ENCODE measurements around the gene MIDN.

DNA sequence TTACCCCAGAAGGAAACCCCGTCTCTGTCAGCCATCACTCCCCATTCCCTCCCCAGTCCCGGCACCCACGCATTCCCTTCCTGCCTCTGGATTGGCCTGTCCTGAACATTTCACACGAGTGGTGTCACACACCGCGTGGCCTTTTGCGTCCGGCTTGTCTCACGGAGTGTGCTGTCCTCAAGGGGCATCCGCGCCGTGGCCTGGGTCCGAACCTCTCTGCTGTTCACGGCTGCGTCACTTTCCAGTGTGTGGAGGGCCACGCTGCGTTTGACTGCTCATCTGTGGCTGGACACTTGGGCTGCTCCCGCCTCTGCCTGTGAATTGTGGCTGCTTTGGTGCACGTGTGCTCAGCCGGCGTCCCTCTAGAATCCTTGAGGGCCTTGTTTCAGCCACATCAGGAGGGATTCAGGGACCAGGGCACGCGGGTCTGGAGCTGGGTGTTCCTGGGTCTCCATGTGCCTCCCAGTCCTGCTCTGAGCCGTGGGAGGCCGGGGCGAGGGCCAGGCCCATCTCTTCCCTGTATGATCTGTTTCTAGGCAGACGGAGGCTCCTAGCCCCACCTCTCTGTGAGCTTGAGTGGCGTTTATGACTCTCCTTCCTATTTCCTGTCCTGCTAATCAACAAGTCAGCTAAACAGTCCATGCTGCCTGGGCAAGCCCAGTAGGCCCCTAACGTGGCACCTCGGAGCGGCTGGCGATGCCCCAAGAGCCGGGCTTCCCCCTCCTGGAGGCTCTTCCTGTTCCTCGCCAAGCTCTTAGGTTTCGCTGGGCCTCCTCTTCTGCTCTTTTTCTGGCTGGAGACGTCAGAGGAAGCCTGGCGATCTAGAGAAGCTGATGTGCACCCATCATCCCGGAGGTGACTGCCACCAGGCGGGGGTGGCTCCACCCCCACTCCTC lies 34.7 kb upstream of the MIDN start:
- TF ChIP-seq, protein P1, sequence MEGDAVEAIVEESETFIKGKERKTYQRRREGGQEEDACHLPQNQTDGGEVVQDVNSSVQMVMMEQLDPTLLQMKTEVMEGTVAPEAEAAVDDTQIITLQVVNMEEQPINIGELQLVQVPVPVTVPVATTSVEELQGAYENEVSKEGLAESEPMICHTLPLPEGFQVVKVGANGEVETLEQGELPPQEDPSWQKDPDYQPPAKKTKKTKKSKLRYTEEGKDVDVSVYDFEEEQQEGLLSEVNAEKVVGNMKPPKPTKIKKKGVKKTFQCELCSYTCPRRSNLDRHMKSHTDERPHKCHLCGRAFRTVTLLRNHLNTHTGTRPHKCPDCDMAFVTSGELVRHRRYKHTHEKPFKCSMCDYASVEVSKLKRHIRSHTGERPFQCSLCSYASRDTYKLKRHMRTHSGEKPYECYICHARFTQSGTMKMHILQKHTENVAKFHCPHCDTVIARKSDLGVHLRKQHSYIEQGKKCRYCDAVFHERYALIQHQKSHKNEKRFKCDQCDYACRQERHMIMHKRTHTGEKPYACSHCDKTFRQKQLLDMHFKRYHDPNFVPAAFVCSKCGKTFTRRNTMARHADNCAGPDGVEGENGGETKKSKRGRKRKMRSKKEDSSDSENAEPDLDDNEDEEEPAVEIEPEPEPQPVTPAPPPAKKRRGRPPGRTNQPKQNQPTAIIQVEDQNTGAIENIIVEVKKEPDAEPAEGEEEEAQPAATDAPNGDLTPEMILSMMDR (IDR thresholded peaks at IDR 0.05 in 4 of 5, conservative IDR thresholded peaks at IDR 0.05 in 1 of 5), result no peak
- TF ChIP-seq POLR2A (IDR thresholded peaks at IDR 0.05), result peak; percentile 32 to 59
